SK-N-SH treated with all-trans-retinoic acid at 6 μM for 48 hours (cell line): Measurements from ENCODE around the gene GCSAM.

Source experiments
- ATAC-seq: fragments of 200-7000 bp; cut with Tn5 transposase; 3 replicates; pipeline ENCODE4 v1.9.1; 2020; ENCODE audit warnings: mild to moderate bottlenecking, moderate library complexity
- BACH2 ChIP-seq: fragments of 250-450 bp; sonication (Bioruptor Pico); IDR thresholded peaks from 2 replicates; pipeline ENCODE4 v1.9.0; 2021; ENCODE audit warnings: mild to moderate bottlenecking, borderline replicate concordance
- CSDC2 ChIP-seq: fragments of 250-450 bp; sonication (Bioruptor Pico); IDR thresholded peaks from 2 replicates; pipeline ENCODE4 v1.5.0; 2020; ENCODE audit warnings: mild to moderate bottlenecking, moderate library complexity
- ESRRG ChIP-seq: fragments of 250-450 bp; sonication (Bioruptor Pico); IDR thresholded peaks from 2 replicates; pipeline ENCODE4 v1.6.1; 2021; ENCODE audit warnings: mild to moderate bottlenecking
- ISL1 ChIP-seq: fragments of 250-450 bp; sonication (Bioruptor Pico); IDR thresholded peaks from 2 replicates; pipeline ENCODE4 v2.1.2; 2022; ENCODE audit warnings: mild to moderate bottlenecking, moderate library complexity
- OSR1 ChIP-seq: fragments of 250-450 bp; sonication (Bioruptor Pico); IDR thresholded peaks from 2 replicates; pipeline ENCODE4 v1.8.0; 2022; ENCODE audit warnings: moderate library complexity, mild to moderate bottlenecking, inconsistent platforms
- PPARA ChIP-seq: fragments of 250-450 bp; sonication (Bioruptor Pico); IDR thresholded peaks from 2 replicates; pipeline ENCODE4 v1.5.0; 2020; ENCODE audit warnings: mild to moderate bottlenecking, borderline replicate concordance
- RARB ChIP-seq: fragments of 250-450 bp; sonication (Bioruptor Pico); IDR thresholded peaks from 2 replicates; pipeline ENCODE4 v1.8.0; 2021; ENCODE audit warnings: mild to moderate bottlenecking, moderate library complexity
- TCF4 ChIP-seq: fragments of 250-450 bp; sonication (Bioruptor Pico); IDR thresholded peaks from 2 replicates; pipeline ENCODE4 v1.8.0; 2021; ENCODE audit warnings: mild to moderate bottlenecking, moderate library complexity, borderline replicate concordance
- TOX ChIP-seq: fragments of 250-450 bp; sonication (Bioruptor Pico); IDR thresholded peaks from 2 replicates; pipeline ENCODE4 v1.8.0; 2021; ENCODE audit warnings: mild to moderate bottlenecking, moderate library complexity, borderline replicate concordance
- ZC3H10 ChIP-seq: fragments of 250-450 bp; sonication (Bioruptor Pico); IDR thresholded peaks from 2 replicates; pipeline ENCODE4 v1.5.1; 2021; ENCODE audit warnings: mild to moderate bottlenecking, moderate library complexity
- ZFP3 ChIP-seq: fragments of 250-450 bp; sonication (Bioruptor Pico); IDR thresholded peaks from 2 replicates; pipeline ENCODE4 v1.5.0; 2020; ENCODE audit warnings: mild to moderate bottlenecking, moderate library complexity
- ZFP30 ChIP-seq: fragments of 450-650 bp; formaldehyde crosslinking; IDR thresholded peaks from 2 replicates; pipeline ENCODE4 v1.5.0; 2022; ENCODE audit warnings: mild to moderate bottlenecking, moderate library complexity
- ZNF565 ChIP-seq: fragments of 450-650 bp; formaldehyde crosslinking; conservative IDR thresholded peaks from 2 replicates; pipeline ENCODE4 v1.5.0; 2020; ENCODE audit warnings: low read depth, mild to moderate bottlenecking, moderate library complexity
- ZNF70 ChIP-seq: fragments of 450-650 bp; formaldehyde crosslinking; IDR thresholded peaks from 2 replicates; pipeline ENCODE4 v1.5.0; 2020; ENCODE audit warnings: mild to moderate bottlenecking, moderate library complexity
- ZNF8 ChIP-seq: fragments of 450-650 bp; formaldehyde crosslinking; IDR thresholded peaks from 2 replicates; pipeline ENCODE4 v1.5.0; 2020; ENCODE audit warnings: mild to moderate bottlenecking, moderate library complexity
- TF ChIP-seq, protein P1 (sequence below): fragments of 250-450 bp; sonication (Bioruptor Pico); IDR thresholded peaks from 2 replicates; pipeline ENCODE4 v1.8.0; 2020; ENCODE audit warnings: mild to moderate bottlenecking, moderate library complexity, borderline replicate concordance
- TF ChIP-seq, protein P2 (sequence below): fragments of 250-450 bp; sonication (Bioruptor Pico); IDR thresholded peaks from 2 replicates; pipeline ENCODE4 v1.5.1; 2021; ENCODE audit warnings: mild to moderate bottlenecking, moderate library complexity
- TF ChIP-seq, protein P3 (sequence below): fragments of 250-450 bp; sonication (Bioruptor Pico); IDR thresholded peaks from 2 replicates; pipeline ENCODE4 v1.5.0; 2020; ENCODE audit warnings: mild to moderate bottlenecking, moderate library complexity
- TF ChIP-seq, protein P4 (sequence below): fragments of 250-450 bp; sonication (Bioruptor Pico); IDR thresholded peaks from 2 replicates; pipeline ENCODE4 v1.5.1; 2020; ENCODE audit warnings: low read depth, mild to moderate bottlenecking, moderate library complexity
- TF ChIP-seq, protein P5 (sequence below): fragments of 250-450 bp; sonication (Bioruptor Pico); IDR thresholded peaks from 2 replicates; pipeline ENCODE4 v1.8.0; 2021; ENCODE audit warnings: low read depth, mild to moderate bottlenecking, moderate library complexity, borderline replicate concordance

The GCSAM gene

DNA sequence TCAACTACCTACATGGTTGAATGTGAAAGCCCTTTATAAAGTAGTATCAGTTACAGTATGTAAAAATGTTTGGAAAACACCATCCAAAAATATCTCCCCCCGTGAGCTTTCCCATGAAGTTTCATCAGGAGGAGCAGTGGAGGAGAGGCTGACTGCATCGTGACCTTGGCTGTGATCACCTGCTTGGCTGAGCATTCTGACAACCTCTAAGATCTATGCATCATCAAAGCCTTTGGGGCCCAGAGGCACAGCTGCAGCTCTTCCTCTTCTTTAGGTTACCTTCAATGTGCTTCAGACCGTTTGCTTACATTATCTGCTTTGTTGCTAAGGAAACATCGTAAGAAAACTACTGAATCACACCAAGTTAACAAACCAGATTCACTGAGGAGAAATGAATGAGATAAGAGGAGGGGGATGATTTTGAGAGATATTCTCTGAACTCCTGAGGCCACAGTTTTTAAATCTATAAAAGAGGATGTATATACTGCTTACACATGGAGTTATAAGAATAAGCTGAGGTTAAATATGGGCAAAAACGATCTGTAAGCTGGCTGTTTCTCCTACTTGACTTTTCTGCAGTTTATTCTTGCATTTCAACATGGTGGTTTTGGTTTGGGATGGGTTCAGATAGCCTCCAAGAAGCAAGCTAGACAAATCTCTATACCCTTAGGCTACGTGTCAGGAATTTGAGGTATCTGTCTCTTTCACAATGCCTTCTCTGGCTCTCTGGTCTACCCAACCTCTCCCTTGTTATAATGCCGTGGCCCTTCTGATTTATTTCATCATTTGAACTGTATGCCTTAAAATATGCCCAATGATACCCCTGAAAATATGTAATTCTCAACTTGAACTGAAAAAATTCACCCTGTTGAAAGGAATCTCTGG lies 4.0 kb downstream of the GCSAM start (continued):
- TF ChIP-seq ISL1 (no peak), ZFP3 (CRISPR knock-in tag) (no peak), TCF4 (no peak), ZNF565 (CRISPR knock-in tag) (no peak), CSDC2 (CRISPR knock-in tag) (no peak), TOX (CRISPR knock-in tag) (no peak)
- TF ChIP-seq, protein P1, sequence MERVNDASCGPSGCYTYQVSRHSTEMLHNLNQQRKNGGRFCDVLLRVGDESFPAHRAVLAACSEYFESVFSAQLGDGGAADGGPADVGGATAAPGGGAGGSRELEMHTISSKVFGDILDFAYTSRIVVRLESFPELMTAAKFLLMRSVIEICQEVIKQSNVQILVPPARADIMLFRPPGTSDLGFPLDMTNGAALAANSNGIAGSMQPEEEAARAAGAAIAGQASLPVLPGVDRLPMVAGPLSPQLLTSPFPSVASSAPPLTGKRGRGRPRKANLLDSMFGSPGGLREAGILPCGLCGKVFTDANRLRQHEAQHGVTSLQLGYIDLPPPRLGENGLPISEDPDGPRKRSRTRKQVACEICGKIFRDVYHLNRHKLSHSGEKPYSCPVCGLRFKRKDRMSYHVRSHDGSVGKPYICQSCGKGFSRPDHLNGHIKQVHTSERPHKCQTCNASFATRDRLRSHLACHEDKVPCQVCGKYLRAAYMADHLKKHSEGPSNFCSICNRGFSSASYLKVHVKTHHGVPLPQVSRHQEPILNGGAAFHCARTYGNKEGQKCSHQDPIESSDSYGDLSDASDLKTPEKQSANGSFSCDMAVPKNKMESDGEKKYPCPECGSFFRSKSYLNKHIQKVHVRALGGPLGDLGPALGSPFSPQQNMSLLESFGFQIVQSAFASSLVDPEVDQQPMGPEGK (CRISPR knock-in tag), result no peak

DNA sequence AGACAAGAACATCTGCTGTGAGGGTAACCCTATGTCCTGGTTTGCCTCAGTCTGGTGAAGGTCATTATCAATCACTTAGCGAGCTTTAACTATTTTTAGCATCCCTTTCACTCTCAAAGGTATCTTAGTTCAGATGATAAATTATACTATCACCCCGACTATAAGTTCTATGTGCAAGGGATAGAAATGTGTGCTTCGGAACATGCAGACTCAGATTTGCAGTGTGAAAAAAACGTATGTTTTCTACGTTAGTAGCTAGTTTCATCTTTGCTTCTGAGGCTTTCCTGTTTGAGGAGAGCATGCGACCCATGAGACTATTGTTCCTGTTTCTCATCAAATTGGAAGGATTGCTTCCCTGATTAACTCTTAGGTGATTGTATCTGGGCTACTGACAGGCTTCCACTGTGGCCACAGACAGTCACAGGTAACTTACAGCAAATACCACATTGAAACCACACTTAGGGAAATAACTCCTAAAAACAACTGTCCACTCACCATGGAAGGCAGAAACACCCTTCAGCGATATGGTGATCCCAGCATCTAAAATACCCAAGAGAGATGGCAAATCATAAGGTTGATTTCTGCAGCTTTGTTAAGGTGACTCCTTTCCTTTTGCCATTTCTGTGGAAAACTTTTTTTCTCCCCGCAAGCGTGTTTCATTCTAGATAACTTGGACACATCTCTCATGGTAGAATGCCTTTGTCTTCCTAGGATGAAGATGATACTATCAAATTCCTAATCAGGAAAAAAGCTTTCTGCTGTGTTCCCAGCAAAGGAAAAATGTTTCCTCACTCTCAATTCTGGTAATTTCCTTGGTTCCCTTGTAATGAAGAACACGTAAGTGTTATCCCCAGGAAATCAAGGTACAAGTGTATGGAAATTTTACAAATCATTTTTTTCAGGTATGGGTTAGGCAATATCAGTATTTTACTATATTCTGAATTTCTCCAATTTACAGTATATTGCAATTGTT lies 5.2 kb downstream of the GCSAM start:
- no peak for ATAC-seq
- TF ChIP-seq TOX (CRISPR knock-in tag) (no peak), ESRRG (no peak), ZFP30 (no peak), ZC3H10 (CRISPR knock-in tag) (no peak), OSR1 (CRISPR knock-in tag) (no peak)
- TF ChIP-seq, protein P2, sequence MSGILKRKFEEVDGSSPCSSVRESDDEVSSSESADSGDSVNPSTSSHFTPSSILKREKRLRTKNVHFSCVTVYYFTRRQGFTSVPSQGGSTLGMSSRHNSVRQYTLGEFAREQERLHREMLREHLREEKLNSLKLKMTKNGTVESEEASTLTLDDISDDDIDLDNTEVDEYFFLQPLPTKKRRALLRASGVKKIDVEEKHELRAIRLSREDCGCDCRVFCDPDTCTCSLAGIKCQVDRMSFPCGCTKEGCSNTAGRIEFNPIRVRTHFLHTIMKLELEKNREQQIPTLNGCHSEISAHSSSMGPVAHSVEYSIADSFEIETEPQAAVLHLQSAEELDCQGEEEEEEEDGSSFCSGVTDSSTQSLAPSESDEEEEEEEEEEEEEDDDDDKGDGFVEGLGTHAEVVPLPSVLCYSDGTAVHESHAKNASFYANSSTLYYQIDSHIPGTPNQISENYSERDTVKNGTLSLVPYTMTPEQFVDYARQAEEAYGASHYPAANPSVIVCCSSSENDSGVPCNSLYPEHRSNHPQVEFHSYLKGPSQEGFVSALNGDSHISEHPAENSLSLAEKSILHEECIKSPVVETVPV (CRISPR knock-in tag), result no peak
- TF ChIP-seq, protein P3, sequence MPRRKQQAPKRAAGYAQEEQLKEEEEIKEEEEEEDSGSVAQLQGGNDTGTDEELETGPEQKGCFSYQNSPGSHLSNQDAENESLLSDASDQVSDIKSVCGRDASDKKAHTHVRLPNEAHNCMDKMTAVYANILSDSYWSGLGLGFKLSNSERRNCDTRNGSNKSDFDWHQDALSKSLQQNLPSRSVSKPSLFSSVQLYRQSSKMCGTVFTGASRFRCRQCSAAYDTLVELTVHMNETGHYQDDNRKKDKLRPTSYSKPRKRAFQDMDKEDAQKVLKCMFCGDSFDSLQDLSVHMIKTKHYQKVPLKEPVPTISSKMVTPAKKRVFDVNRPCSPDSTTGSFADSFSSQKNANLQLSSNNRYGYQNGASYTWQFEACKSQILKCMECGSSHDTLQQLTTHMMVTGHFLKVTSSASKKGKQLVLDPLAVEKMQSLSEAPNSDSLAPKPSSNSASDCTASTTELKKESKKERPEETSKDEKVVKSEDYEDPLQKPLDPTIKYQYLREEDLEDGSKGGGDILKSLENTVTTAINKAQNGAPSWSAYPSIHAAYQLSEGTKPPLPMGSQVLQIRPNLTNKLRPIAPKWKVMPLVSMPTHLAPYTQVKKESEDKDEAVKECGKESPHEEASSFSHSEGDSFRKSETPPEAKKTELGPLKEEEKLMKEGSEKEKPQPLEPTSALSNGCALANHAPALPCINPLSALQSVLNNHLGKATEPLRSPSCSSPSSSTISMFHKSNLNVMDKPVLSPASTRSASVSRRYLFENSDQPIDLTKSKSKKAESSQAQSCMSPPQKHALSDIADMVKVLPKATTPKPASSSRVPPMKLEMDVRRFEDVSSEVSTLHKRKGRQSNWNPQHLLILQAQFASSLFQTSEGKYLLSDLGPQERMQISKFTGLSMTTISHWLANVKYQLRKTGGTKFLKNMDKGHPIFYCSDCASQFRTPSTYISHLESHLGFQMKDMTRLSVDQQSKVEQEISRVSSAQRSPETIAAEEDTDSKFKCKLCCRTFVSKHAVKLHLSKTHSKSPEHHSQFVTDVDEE, result no peak
- TF ChIP-seq, protein P4, sequence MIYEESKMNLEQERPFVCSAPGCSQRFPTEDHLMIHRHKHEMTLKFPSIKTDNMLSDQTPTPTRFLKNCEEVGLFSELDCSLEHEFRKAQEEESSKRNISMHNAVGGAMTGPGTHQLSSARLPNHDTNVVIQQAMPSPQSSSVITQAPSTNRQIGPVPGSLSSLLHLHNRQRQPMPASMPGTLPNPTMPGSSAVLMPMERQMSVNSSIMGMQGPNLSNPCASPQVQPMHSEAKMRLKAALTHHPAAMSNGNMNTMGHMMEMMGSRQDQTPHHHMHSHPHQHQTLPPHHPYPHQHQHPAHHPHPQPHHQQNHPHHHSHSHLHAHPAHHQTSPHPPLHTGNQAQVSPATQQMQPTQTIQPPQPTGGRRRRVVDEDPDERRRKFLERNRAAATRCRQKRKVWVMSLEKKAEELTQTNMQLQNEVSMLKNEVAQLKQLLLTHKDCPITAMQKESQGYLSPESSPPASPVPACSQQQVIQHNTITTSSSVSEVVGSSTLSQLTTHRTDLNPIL (CRISPR knock-in tag), result no peak

DNA sequence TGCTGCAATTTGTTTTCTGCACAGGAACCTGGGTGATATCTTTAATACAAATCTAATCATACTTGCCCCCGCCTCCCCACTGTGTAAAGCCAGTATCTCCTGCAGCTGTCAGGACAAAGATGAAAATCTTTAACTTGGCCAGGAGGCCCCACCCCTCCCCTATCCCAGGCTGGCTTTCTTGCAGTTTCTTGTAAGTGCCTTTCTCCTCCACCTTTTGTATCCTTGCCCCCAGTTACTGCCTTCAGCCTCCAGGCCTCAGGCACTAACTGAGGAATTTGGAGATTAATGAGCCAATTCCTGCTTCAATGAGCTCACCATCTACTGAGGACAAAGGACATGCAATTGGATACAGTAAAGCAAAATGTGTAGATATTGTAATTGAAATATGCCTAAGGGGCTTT lies 6.5 kb downstream of the GCSAM start:
- TF ChIP-seq BACH2 (CRISPR knock-in tag) (no peak), ZFP30 (no peak), TCF4 (no peak), ZC3H10 (CRISPR knock-in tag) (no peak), ZFP3 (CRISPR knock-in tag) (no peak), ZNF70 (no peak), ZNF565 (CRISPR knock-in tag) (no peak), TOX (CRISPR knock-in tag) (no peak), ZNF8 (CRISPR knock-in tag) (no peak), PPARA (CRISPR knock-in tag) (no peak), RARB (CRISPR knock-in tag) (no peak), ESRRG (no peak)
- TF ChIP-seq, protein P3, result no peak
- TF ChIP-seq, protein P2 (CRISPR knock-in tag), result no peak
- TF ChIP-seq, protein P5, sequence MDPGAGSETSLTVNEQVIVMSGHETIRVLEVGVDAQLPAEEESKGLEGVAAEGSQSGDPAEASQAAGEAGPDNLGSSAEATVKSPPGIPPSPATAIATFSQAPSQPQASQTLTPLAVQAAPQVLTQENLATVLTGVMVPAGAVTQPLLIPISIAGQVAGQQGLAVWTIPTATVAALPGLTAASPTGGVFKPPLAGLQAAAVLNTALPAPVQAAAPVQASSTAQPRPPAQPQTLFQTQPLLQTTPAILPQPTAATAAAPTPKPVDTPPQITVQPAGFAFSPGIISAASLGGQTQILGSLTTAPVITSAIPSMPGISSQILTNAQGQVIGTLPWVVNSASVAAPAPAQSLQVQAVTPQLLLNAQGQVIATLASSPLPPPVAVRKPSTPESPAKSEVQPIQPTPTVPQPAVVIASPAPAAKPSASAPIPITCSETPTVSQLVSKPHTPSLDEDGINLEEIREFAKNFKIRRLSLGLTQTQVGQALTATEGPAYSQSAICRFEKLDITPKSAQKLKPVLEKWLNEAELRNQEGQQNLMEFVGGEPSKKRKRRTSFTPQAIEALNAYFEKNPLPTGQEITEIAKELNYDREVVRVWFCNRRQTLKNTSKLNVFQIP (CRISPR knock-in tag), result no peak
- TF ChIP-seq, all 23 proteins: peak for 0
- no peak for ATAC-seq
